ENCODE results near the gene ABCA5.

GRCh38 chr17:69331756-69332155, 4.8 kb upstream of the ABCA5 start:
- TF ChIP-seq CTCF (IDR thresholded peaks at IDR 0.05 in 4 of 5, conservative IDR thresholded peaks at IDR 0.05 in 1 of 5) (no peak), POLR2A (IDR thresholded peaks at IDR 0.05) (no peak)

All from gastrocnemius medialis (tissue), 4 donors.